HEK293T (cell line): Measurements from ENCODE around the gene GPR33.

ENCODE experiments used
- ARNT ChIP-seq: fragments of 450-650 bp; IDR thresholded peaks from 2 replicates; pipeline ENCODE4 v1.6.1; 2017; ENCODE audit warnings: mild to moderate bottlenecking
- BHLHE40 ChIP-seq: fragments of 450-650 bp; IDR thresholded peaks from 2 replicates; pipeline ENCODE4 v1.6.1; 2016; ENCODE audit warnings: mild to moderate bottlenecking, moderate library complexity, borderline replicate concordance
- CTBP1 ChIP-seq: fragments of 450-650 bp; IDR thresholded peaks from 2 replicates; pipeline ENCODE4 v1.6.1; 2016; ENCODE audit warnings: borderline replicate concordance
- ELF4 ChIP-seq: fragments of 450-650 bp; IDR thresholded peaks from 2 replicates; pipeline ENCODE4 v1.6.1; 2017; ENCODE audit warnings: antibody characterized with exemption
- FOXA1 ChIP-seq: fragments of 450-650 bp; IDR thresholded peaks from 2 replicates; pipeline ENCODE4 v1.6.1; 2016; ENCODE audit warnings: mild to moderate bottlenecking
- FOXK2 ChIP-seq: fragments of 450-650 bp; IDR thresholded peaks from 2 replicates; pipeline ENCODE4 v1.6.1; 2016; ENCODE audit warnings: mild to moderate bottlenecking
- FOXM1 ChIP-seq: fragments of 450-650 bp; IDR thresholded peaks from 2 replicates; pipeline ENCODE4 v1.6.1; 2017; ENCODE audit warnings: mild to moderate bottlenecking, borderline replicate concordance
- NFRKB ChIP-seq: fragments of 450-650 bp; IDR thresholded peaks from 2 replicates; pipeline ENCODE4 v1.6.1; 2016; ENCODE audit warnings: mild to moderate bottlenecking, moderate library complexity
- PKNOX1 ChIP-seq: fragments of 450-650 bp; IDR thresholded peaks from 2 replicates; pipeline ENCODE4 v1.6.1; 2016
- SP1 ChIP-seq: fragments of 450-650 bp; IDR thresholded peaks from 2 replicates; pipeline ENCODE4 v1.6.1; 2017
- SUZ12 ChIP-seq: fragments of 450-650 bp; IDR thresholded peaks from 2 replicates; pipeline ENCODE4 v1.6.1; 2016; ENCODE audit warnings: mild to moderate bottlenecking

GRCh38 chr14:31510855-31511254 is 23.0 kb upstream of the GPR33 start:
- TF ChIP-seq FOXK2 (no peak), BHLHE40 (no peak), SP1 (no peak), CTBP1 (no peak), ELF4 (no peak), FOXM1 (no peak), NFRKB (no peak), FOXA1 (no peak), SUZ12 (no peak), PKNOX1 (no peak), ARNT (no peak)
